D721Med (cell line): ENCODE data around the gene TAT.
"Not testable (repeated sequence)": the region's sequence is repeated elsewhere in the genome, so short reads cannot be mapped to it uniquely, and the experiment has no call there.

Source experiments
- DNase-seq: peaks from one replicate; pipeline ENCODE4 v3.0.0; 2011; ENCODE audit warnings: low spot score; ENCODE audit not compliant: insufficient read length
- FAIRE-seq: peaks from 2 replicates; lab custom pipeline; 2011; peaks lifted over from hg19 to GRCh38; lab: Jason Lieb, UNC
- CTCF ChIP-seq: IDR thresholded peaks from 2 replicates; pipeline ENCODE4 v1.5.1; 2012; ENCODE audit warnings: mild to moderate bottlenecking, control low read depth; ENCODE audit not compliant: insufficient read depth; ENCODE audit errors: missing control alignments

TAT gene

GRCh38 chr16:71593048-71593999, 16.4 kb upstream of the TAT start:
- TF ChIP-seq CTCF = no peak
- FAIRE-seq (no peak), DNase-seq (no peak)

- FAIRE-seq (no peak), DNase-seq (no peak)
- TF ChIP-seq CTCF = no peak
Observed at GRCh38 chr16:71591917-71592316, 15.0 kb upstream of the TAT start.

GRCh38 chr16:71590584-71590983, 13.7 kb upstream of the TAT start:
- TF ChIP-seq CTCF = no peak
- FAIRE-seq = no peak
- DNase-seq = no peak

GRCh38 chr16:71590071-71590470, 13.2 kb upstream of the TAT start:
- not testable (repeated sequence) for FAIRE-seq

GRCh38 chr16:71589334-71589733, 12.4 kb upstream of the TAT start:
- DNase-seq, FAIRE-seq: not testable (repeated sequence)

More at GRCh38 chr16:71590071-71590470, 13.2 kb upstream of the TAT start:
- DNase-seq = not testable (repeated sequence)

GRCh38 chr16:71585318-71585703, 8.4 kb upstream of the TAT start:
- DNase-seq (no peak), FAIRE-seq (no peak)
- TF ChIP-seq CTCF = no peak

- FAIRE-seq (no peak), DNase-seq (no peak)
- TF ChIP-seq CTCF = no peak
Observed at GRCh38 chr16:71584543-71585317, 7.8 kb upstream of the TAT start.

- not testable (repeated sequence) for FAIRE-seq
Observed at GRCh38 chr16:71582553-71582848, 5.6 kb upstream of the TAT start.

More at GRCh38 chr16:71582553-71582848, 5.6 kb upstream of the TAT start:
- not testable (repeated sequence) for DNase-seq
